ENCODE measurements around the gene PARD3.
A peak's percentile ranks its signal among the peaks of the same experiment; 100 is the strongest.

The PARD3 gene

GRCh38 chr10:34484164-34484563 lies 330.9 kb downstream of the PARD3 start:
- no peak for DNase-seq

GRCh38 chr10:34480345-34480744 lies 334.8 kb downstream of the PARD3 start:
- DNase-seq: no peak

GRCh38 chr10:34479520-34480179 lies 335.4 kb downstream of the PARD3 start:
- DNase-seq: no peak

GRCh38 chr10:34477249-34477648 lies 337.8 kb downstream of the PARD3 start:
- no peak for DNase-seq

- no peak for DNase-seq
These were observed 338.5 kb downstream of the PARD3 start for GRCh38 chr10:34476608-34477007.

- DNase-seq: no peak
These were observed 339.3 kb downstream of the PARD3 start for GRCh38 chr10:34475786-34476185.

GRCh38 chr10:34475274-34475646 lies 339.8 kb downstream of the PARD3 start:
- no peak for DNase-seq

GRCh38 chr10:34474555-34475273 lies 340.4 kb downstream of the PARD3 start:
- no peak for DNase-seq

- DNase-seq: no peak
These were observed 341.1 kb downstream of the PARD3 start for GRCh38 chr10:34474009-34474376.

GRCh38 chr10:34473174-34474008 lies 341.7 kb downstream of the PARD3 start:
- DNase-seq: no peak

- no peak for DNase-seq
These were observed 344.8 kb downstream of the PARD3 start for GRCh38 chr10:34470307-34470706.

- DNase-seq: no peak
These were observed 345.6 kb downstream of the PARD3 start for GRCh38 chr10:34469446-34469845.

GRCh38 chr10:34467902-34468301 lies 347.2 kb downstream of the PARD3 start:
- DNase-seq: no peak

- no peak for DNase-seq
These were observed 347.7 kb downstream of the PARD3 start for GRCh38 chr10:34467364-34467763.

- no peak for DNase-seq
These were observed 349.4 kb downstream of the PARD3 start for GRCh38 chr10:34465678-34466077.

GRCh38 chr10:34464591-34464990 lies 350.5 kb downstream of the PARD3 start:
- DNase-seq: no peak

- no peak for DNase-seq
These were observed 351.1 kb downstream of the PARD3 start for GRCh38 chr10:34464000-34464399.

- no peak for DNase-seq
These were observed 352.1 kb downstream of the PARD3 start for GRCh38 chr10:34462993-34463392.

- peak; percentile 29 to 56 for DNase-seq
These were observed 353.0 kb downstream of the PARD3 start for GRCh38 chr10:34462056-34462455.

- DNase-seq: no peak
These were observed 360.4 kb downstream of the PARD3 start for GRCh38 chr10:34454590-34455261.

- DNase-seq: no peak
These were observed 365.3 kb downstream of the PARD3 start for GRCh38 chr10:34449836-34450235.

GRCh38 chr10:34446049-34446448 lies 369.0 kb downstream of the PARD3 start:
- no peak for DNase-seq
